ENCODE data around the gene CCSER1.
"Not testable (repeated sequence)": the region's sequence is repeated elsewhere in the genome, so short reads cannot be mapped to it uniquely, and the experiment has no call there.

Gene CCSER1

GRCh38 chr4:91025241-91026148 lies 898.3 kb downstream of the CCSER1 start:
- no peak for DNase-seq (ENCODE audit: low read depth in 1 of 2, low spot score in 1 of 2)

- DNase-seq (ENCODE audit: low read depth in 1 of 2, low spot score in 1 of 2): no peak
Measured at GRCh38 chr4:91028228-91028627, 901.0 kb downstream of the CCSER1 start.

- no peak for DNase-seq (ENCODE audit: low read depth in 1 of 2, low spot score in 1 of 2)
Measured at GRCh38 chr4:91031761-91032160, 904.6 kb downstream of the CCSER1 start.

GRCh38 chr4:91032725-91033445 lies 905.7 kb downstream of the CCSER1 start:
- DNase-seq (ENCODE audit: low read depth in 1 of 2, low spot score in 1 of 2): no peak

GRCh38 chr4:91035276-91035675 lies 908.1 kb downstream of the CCSER1 start:
- no peak for DNase-seq (ENCODE audit: low read depth in 1 of 2, low spot score in 1 of 2)

- DNase-seq (ENCODE audit: low read depth in 1 of 2, low spot score in 1 of 2): no peak
Measured at GRCh38 chr4:91037951-91038350, 910.8 kb downstream of the CCSER1 start.

GRCh38 chr4:91057871-91058270 lies 930.7 kb downstream of the CCSER1 start:
- no peak for DNase-seq (ENCODE audit: low read depth in 1 of 2, low spot score in 1 of 2)

- DNase-seq (ENCODE audit: low read depth in 1 of 2, low spot score in 1 of 2): no peak
Measured at GRCh38 chr4:91058345-91058744, 931.2 kb downstream of the CCSER1 start.

- DNase-seq (ENCODE audit: low read depth in 1 of 2, low spot score in 1 of 2): no peak
Measured at GRCh38 chr4:91064157-91064853, 937.1 kb downstream of the CCSER1 start.

- no peak for DNase-seq (ENCODE audit: low read depth in 1 of 2, low spot score in 1 of 2)
Measured at GRCh38 chr4:91065117-91065516, 937.9 kb downstream of the CCSER1 start.

GRCh38 chr4:91070736-91071135 lies 943.5 kb downstream of the CCSER1 start:
- no peak for DNase-seq (ENCODE audit: low read depth in 1 of 2, low spot score in 1 of 2)

GRCh38 chr4:91076147-91076546 lies 949.0 kb downstream of the CCSER1 start:
- no peak for DNase-seq (ENCODE audit: low read depth in 1 of 2, low spot score in 1 of 2)

- DNase-seq (ENCODE audit: low read depth in 1 of 2, low spot score in 1 of 2): no peak
Measured at GRCh38 chr4:91085961-91086360, 958.8 kb downstream of the CCSER1 start.

GRCh38 chr4:91087743-91088142 lies 960.5 kb downstream of the CCSER1 start:
- DNase-seq (ENCODE audit: low read depth in 1 of 2, low spot score in 1 of 2): no peak

GRCh38 chr4:91089178-91089577 lies 962.0 kb downstream of the CCSER1 start:
- DNase-seq (ENCODE audit: low read depth in 1 of 2, low spot score in 1 of 2): no peak

GRCh38 chr4:91092398-91092980 lies 965.3 kb downstream of the CCSER1 start:
- no peak for DNase-seq (ENCODE audit: low read depth in 1 of 2, low spot score in 1 of 2)

GRCh38 chr4:91094220-91094619 lies 967.0 kb downstream of the CCSER1 start:
- DNase-seq (ENCODE audit: low read depth in 1 of 2, low spot score in 1 of 2): not testable (repeated sequence)

- no peak for DNase-seq (ENCODE audit: low read depth in 1 of 2, low spot score in 1 of 2)
Measured at GRCh38 chr4:91099666-91100065, 972.5 kb downstream of the CCSER1 start.

- no peak for DNase-seq (ENCODE audit: low read depth in 1 of 2, low spot score in 1 of 2)
Measured at GRCh38 chr4:91108751-91109150, 981.6 kb downstream of the CCSER1 start.

GRCh38 chr4:91111556-91111955 lies 984.4 kb downstream of the CCSER1 start:
- no peak for DNase-seq (ENCODE audit: low read depth in 1 of 2, low spot score in 1 of 2)

- no peak for DNase-seq (ENCODE audit: low read depth in 1 of 2, low spot score in 1 of 2)
Measured at GRCh38 chr4:91113130-91113706, 986.0 kb downstream of the CCSER1 start.

All from activated CD4-positive, alpha-beta T cell treated with anti-CD3 and anti-CD28 coated beads, Interleukin-2, amount 50 U/mL, for 24 hours (primary cell).